Duodenal mucosa (tissue), 2 donors: Measurements from ENCODE around the gene ATP8A2.
"Not testable (repeated sequence)": the region's sequence is repeated elsewhere in the genome, so short reads cannot be mapped to it uniquely, and the experiment has no call there.

ENCODE experiments used
- H3K27ac ChIP-seq: one replicate; pipeline ENCODE4 v1.7.0; 2013; ENCODE audit warnings: low read depth, low read length
- H3K27me3 ChIP-seq, 2 donors: one replicate each; pipeline ENCODE4 v1.7.0; 2013; ENCODE audit warnings: low read length in 2 of 2, control low read depth in 1 of 2; ENCODE audit not compliant: insufficient read depth in 2 of 2, control insufficient read depth in 1 of 2
- H3K36me3 ChIP-seq, 2 donors: one replicate each; pipeline ENCODE4 v1.7.0; 2013; ENCODE audit warnings: low read length in 2 of 2, control low read depth in 1 of 2; ENCODE audit not compliant: insufficient read depth in 2 of 2, control insufficient read depth in 1 of 2
- H3K4me1 ChIP-seq, 2 donors: one replicate each; pipeline ENCODE4 v1.7.0; 2013; ENCODE audit warnings: low read length in 2 of 2, control low read depth in 1 of 2; ENCODE audit not compliant: insufficient read depth in 2 of 2, control insufficient read depth in 1 of 2
- H3K4me3 ChIP-seq, 2 donors: one replicate each; pipeline ENCODE4 v1.7.0; 2013; ENCODE audit warnings: low read length in 2 of 2, low read depth in 1 of 2
- H3K9ac ChIP-seq, 2 donors: one replicate each; pipeline ENCODE4 v1.7.0; 2013; ENCODE audit warnings: low read length in 2 of 2, low read depth in 1 of 2
- H3K9me3 ChIP-seq, 2 donors: one replicate each; pipeline ENCODE4 v1.7.0; 2013; ENCODE audit warnings: low read length in 2 of 2, control low read depth in 1 of 2; ENCODE audit not compliant: control insufficient read depth in 1 of 2

Gene ATP8A2

GRCh38 chr13:25518441-25518840 lies 146.7 kb downstream of the ATP8A2 start:
- Histone ChIP-seq H3K4me1 (no peaks in the 10 kb centered on the region), H3K9me3 (no peaks in the 10 kb centered on the region), H3K36me3 (no peaks in the 10 kb centered on the region), H3K4me3 (no peak overlapping the region), H3K27ac (no peak overlapping the region), H3K9ac (no peak overlapping the region), H3K27me3 (no peaks in the 10 kb centered on the region)

DNA sequence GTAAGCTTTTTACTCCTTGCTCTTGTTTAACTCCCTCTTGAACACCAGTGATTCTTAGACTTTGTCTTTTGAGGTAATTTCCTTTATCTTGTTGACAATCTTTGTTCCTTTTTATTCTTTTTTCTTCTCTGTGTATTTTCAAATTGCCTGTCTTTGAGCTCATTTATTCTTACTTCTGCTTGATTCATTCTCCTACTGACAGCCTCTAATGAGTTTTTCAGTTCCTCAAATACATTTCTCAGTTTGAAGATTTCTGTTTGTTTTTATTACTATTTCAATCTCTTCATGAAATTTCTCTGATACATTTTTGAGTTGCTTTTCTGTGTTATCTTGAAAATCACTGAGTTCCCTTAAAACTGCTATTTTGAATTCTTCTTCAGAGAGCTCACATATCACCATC lies 154.1 kb downstream of the ATP8A2 start:
- no peak overlapping the region for H3K4me3 ChIP-seq
- H3K9ac ChIP-seq, result no peak overlapping the region
- H3K9me3 ChIP-seq, result peaks cover 0 to 4% of the 10 kb centered on the region in 2 donors
- H3K27me3 ChIP-seq, result no peaks in the 10 kb centered on the region
- no peaks in the 10 kb centered on the region for H3K36me3 ChIP-seq
- H3K4me1 ChIP-seq, result no peaks in the 10 kb centered on the region
- H3K27ac ChIP-seq, result no peak overlapping the region

DNA sequence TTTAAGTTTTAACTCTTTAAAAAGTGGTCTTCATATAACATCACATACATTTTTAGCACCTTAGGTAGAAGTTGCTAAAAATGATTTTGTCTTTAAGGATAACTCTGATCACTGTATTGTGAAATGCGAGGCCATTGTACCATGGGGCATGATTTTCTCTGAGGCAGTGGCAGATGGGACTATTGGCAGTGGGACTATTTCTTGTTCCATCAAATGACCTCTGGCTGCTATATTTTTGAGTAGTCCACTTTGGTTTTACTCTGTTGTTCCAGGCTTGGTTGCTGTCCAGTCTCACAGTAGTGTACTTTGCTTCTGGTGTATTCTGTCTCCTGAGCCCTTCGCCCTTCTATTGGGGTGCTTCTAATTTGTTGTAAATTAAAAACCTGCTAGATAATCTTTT lies 156.5 kb downstream of the ATP8A2 start:
- Histone ChIP-seq H3K9ac (no peak overlapping the region), H3K9me3 (peaks cover 0 to 4% of the 10 kb centered on the region in 2 donors), H3K4me1 (no peaks in the 10 kb centered on the region), H3K4me3 (no peak overlapping the region), H3K36me3 (no peaks in the 10 kb centered on the region), H3K27me3 (no peaks in the 10 kb centered on the region), H3K27ac (no peak overlapping the region)

DNA sequence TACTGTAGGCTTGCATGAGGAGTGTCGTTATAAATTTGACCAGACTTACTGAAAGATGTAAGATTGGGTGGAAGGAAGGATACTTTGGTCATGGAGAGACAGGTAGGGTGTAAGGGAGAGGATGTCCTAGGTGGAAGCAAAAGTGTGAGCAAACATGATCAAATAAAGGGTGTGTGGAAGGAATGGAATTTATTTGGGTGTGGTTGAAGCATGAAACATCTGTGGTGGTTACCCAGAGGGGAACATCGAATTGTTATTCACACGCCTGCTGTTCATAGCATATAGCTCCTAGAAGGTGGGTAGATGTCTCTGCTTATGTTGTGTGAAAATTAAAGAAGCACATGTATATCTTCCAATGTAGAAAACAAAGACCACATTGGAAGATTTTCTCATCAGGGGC lies 157.7 kb downstream of the ATP8A2 start:
- no peak overlapping the region for H3K9ac ChIP-seq
- H3K27ac ChIP-seq, result no peak overlapping the region
- no peaks in the 10 kb centered on the region for H3K4me1 ChIP-seq
- H3K4me3 ChIP-seq, result no peak overlapping the region
- no peaks in the 10 kb centered on the region for H3K27me3 ChIP-seq
- H3K36me3 ChIP-seq, result no peaks in the 10 kb centered on the region
- H3K9me3 ChIP-seq, result peaks cover 0 to 4% of the 10 kb centered on the region in 2 donors

DNA sequence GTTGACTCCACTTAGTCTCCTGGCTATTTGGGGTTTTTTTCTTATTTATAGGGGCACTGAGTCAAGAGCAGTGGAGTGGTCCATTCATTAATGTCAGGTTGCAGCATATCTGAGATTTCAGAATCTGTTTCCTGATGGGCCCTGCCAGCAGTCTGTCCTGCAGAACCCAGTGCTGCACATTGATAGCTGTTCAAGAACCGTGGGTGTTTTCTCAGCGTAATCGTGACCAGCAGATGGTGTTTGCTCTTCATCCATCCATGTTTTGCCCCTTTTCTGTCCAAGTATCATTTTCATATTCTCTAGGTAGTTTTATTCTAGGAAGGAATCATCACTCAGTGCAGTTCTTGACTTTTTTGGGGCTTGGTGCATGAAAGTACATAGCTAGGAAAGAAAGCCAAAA lies 166.5 kb downstream of the ATP8A2 start:
- H3K4me3 ChIP-seq, result no peak overlapping the region
- no peak overlapping the region for H3K27ac ChIP-seq
- no peaks in the 10 kb centered on the region for H3K36me3 ChIP-seq
- H3K4me1 ChIP-seq, result no peaks in the 10 kb centered on the region
- no peaks in the 10 kb centered on the region for H3K27me3 ChIP-seq
- no peaks in the 10 kb centered on the region for H3K9me3 ChIP-seq
- no peak overlapping the region for H3K9ac ChIP-seq

DNA sequence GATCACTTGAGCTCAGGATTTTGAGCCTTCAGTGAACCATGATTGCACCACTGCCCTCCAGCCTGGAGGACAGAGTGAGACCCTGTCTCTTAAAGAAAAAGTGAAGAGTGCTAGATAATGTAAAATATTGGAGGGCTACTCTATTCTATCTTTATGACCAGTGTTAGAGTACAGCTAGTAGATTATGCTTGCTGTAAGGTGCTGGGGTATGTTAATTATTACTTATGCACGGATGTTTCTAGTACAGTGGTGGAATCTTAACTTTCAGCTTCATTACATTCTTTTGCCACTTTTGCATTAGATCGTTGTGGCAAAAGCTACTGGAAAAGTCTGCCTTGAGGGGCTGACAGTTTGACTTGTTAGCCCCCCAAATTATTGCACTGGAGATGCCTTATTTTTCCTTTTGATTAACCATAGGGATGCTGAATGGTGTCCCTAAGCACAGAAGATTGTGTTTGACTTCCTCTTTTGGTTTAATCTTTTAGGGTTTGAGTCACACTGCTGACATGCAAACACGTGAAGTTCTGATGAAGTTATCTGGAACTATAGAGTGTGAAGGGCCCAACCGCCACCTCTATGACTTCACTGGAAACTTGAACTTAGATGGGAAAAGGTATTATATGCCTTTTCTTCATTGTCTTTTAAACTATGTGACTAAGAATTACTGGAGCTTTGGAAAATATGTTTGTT lies 169.8 kb downstream of the ATP8A2 start:
- Histone ChIP-seq H3K4me3 (no peak overlapping the region), H3K9me3 (no peaks in the 10 kb centered on the region), H3K27me3 (no peaks in the 10 kb centered on the region), H3K36me3 (no peaks in the 10 kb centered on the region), H3K9ac (no peak overlapping the region), H3K27ac (no peak overlapping the region), H3K4me1 (no peaks in the 10 kb centered on the region)

DNA sequence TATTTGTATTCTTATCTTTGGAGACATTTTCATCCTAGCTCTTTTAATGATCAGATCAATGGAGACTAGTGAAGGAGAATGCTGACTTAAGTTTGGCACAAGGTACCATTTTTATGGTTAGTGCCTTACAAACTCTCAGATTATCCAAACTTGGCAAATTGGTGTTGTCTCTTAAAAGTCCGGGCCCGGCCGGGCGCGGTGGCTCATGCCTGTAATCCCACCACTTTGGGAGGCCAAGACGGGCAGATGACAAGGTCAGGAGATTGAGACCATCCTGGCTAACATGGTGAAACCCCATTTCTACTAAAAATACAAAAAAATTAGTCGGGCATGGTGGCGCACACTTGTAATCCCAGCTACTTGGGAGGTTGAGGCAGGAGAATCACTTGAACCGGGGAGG lies 177.2 kb downstream of the ATP8A2 start:
- H3K4me1 ChIP-seq, H3K4me3 ChIP-seq, H3K36me3 ChIP-seq, H3K9ac ChIP-seq, H3K27ac ChIP-seq, H3K27me3 ChIP-seq, H3K9me3 ChIP-seq: not testable (repeated sequence)

DNA sequence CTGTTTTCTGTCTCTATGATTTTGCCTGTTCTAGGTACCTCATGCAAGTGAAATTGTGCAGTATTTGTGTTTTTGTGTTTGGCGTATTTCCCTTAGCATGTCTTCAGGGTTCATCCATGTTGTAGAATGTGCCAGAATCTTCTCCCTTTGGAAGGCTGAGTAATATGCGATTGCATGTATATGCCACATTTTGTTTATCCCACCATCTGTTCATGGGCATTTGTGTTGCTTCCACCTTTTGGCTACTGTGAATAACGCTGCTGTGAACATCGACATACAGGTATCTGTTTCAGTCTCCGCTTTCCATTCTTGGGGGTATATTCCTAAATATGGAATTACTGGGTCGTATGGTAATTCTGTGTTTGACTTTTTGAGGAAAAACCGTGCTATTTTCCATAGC lies 190.0 kb downstream of the ATP8A2 start:
- H3K27me3 ChIP-seq, result no peaks in the 10 kb centered on the region

DNA sequence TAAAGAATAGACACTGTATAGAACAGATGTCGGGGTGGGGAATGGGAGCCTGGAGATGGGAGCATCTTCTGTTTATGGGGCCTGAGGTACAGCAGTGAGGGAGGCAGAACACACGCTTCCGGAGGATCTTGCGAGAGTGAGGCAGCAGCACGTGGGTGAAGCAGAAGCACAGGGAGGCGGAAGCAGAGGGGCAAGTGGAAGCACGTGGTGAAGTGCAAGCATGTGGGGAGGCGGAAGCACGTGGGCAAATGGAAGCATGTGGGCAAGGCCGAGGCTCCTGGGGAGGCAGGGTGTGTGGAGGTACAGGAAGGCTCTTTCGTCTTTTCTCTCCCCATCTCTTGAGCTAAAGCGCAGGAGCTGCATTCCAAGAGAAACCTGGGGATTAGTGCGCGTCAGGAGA lies 198.4 kb downstream of the ATP8A2 start:
- H3K27ac ChIP-seq, result no peak overlapping the region
- no peaks in the 10 kb centered on the region for H3K27me3 ChIP-seq
- H3K9ac ChIP-seq, result no peak overlapping the region
- no peaks in the 10 kb centered on the region for H3K36me3 ChIP-seq
- H3K4me3 ChIP-seq, result no peak overlapping the region
- no peaks in the 10 kb centered on the region for H3K9me3 ChIP-seq
- H3K4me1 ChIP-seq, result no peaks in the 10 kb centered on the region

More for the DNA sequence above, 190.0 kb downstream of the ATP8A2 start:
- H3K36me3 ChIP-seq, result no peaks in the 10 kb centered on the region
- no peaks in the 10 kb centered on the region for H3K9me3 ChIP-seq
- no peak overlapping the region for H3K9ac ChIP-seq
- no peak overlapping the region for H3K4me3 ChIP-seq
- no peaks in the 10 kb centered on the region for H3K4me1 ChIP-seq
- no peak overlapping the region for H3K27ac ChIP-seq

DNA sequence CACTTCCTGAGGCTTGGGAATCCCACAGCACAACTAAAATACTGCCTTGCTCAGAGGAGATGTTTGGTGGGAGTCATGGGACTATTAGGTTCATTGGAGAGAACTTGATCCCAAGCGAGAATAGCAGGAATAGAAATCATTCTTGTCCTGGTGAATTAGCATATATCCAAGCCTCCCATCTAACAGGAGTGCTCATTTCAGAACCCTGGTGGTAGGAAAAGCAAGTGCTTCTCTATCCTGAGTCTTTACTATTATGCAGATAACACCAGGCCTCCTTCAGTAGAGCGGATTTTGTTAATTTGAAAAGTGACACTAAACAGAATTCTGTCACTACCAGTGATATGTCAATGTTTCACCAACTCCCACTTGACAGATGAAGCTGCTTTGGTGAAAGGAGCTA lies 199.5 kb downstream of the ATP8A2 start:
- no peaks in the 10 kb centered on the region for H3K9me3 ChIP-seq
- H3K27me3 ChIP-seq, result no peaks in the 10 kb centered on the region
- no peak overlapping the region for H3K4me3 ChIP-seq
- H3K36me3 ChIP-seq, result no peaks in the 10 kb centered on the region
- no peak overlapping the region for H3K27ac ChIP-seq
- no peak overlapping the region for H3K9ac ChIP-seq
- no peaks in the 10 kb centered on the region for H3K4me1 ChIP-seq

DNA sequence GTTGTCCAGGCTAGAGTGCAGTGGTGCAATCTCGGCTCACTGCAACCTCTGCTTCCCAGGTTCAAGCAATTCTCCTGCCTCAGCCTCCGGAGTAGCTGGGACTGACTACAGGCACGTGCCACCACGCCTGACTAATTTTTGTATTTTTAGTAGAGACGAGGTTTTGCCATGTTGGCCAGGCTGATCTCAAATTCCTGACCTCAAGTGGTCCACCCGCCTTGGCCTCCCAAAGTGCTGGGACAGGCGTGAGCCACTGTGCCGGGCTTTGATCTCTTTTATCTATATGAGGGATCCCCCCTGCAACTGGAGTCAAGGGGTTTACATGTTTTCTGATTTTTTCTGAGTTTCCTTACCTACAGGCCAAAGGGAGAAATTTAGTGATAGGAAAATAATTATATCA lies 200.4 kb downstream of the ATP8A2 start:
- H3K9me3 ChIP-seq, H3K27me3 ChIP-seq, H3K27ac ChIP-seq: not testable (repeated sequence)

More for the DNA sequence above, 200.4 kb downstream of the ATP8A2 start:
- H3K4me3 ChIP-seq, H3K4me1 ChIP-seq, H3K9ac ChIP-seq, H3K36me3 ChIP-seq: not testable (repeated sequence)
